GM18858 (cell line): Measurements from ENCODE around the gene CLDN4.
"Not testable (repeated sequence)": the region's sequence is repeated elsewhere in the genome, so short reads cannot be mapped to it uniquely, and the experiment has no call there.

ENCODE experiments used
- ATAC-seq: cut with Tn5 transposase; IDR thresholded peaks from one replicate; pipeline ENCODE4 v1.9.1; 2021; ENCODE audit not compliant: unreplicated experiment

The CLDN4 gene, protein sequence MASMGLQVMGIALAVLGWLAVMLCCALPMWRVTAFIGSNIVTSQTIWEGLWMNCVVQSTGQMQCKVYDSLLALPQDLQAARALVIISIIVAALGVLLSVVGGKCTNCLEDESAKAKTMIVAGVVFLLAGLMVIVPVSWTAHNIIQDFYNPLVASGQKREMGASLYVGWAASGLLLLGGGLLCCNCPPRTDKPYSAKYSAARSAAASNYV

GRCh38 chr7:73830681-73831583 lies at the start of gene CLDN4:
Gene CLDN4 (plus strand): TSS chr7:73830996. CDS start chr7:73831202, 206 bp downstream.
- no peak for ATAC-seq

GRCh38 chr7:73786588-73786987 lies 44.2 kb upstream of the CLDN4 start:
- no peak for ATAC-seq

- not testable (repeated sequence) for ATAC-seq
Measured at GRCh38 chr7:73787786-73788048, 43.1 kb upstream of the CLDN4 start.

GRCh38 chr7:73789051-73789450 lies 41.7 kb upstream of the CLDN4 start:
- ATAC-seq: no peak

GRCh38 chr7:73791170-73791690 lies 39.6 kb upstream of the CLDN4 start:
- not testable (repeated sequence) for ATAC-seq

GRCh38 chr7:73795188-73795587 lies 35.6 kb upstream of the CLDN4 start:
- not testable (repeated sequence) for ATAC-seq

GRCh38 chr7:73796656-73797055 lies 34.1 kb upstream of the CLDN4 start:
- ATAC-seq: not testable (repeated sequence)

GRCh38 chr7:73797176-73797575 lies 33.6 kb upstream of the CLDN4 start:
- ATAC-seq: not testable (repeated sequence)

DNA sequence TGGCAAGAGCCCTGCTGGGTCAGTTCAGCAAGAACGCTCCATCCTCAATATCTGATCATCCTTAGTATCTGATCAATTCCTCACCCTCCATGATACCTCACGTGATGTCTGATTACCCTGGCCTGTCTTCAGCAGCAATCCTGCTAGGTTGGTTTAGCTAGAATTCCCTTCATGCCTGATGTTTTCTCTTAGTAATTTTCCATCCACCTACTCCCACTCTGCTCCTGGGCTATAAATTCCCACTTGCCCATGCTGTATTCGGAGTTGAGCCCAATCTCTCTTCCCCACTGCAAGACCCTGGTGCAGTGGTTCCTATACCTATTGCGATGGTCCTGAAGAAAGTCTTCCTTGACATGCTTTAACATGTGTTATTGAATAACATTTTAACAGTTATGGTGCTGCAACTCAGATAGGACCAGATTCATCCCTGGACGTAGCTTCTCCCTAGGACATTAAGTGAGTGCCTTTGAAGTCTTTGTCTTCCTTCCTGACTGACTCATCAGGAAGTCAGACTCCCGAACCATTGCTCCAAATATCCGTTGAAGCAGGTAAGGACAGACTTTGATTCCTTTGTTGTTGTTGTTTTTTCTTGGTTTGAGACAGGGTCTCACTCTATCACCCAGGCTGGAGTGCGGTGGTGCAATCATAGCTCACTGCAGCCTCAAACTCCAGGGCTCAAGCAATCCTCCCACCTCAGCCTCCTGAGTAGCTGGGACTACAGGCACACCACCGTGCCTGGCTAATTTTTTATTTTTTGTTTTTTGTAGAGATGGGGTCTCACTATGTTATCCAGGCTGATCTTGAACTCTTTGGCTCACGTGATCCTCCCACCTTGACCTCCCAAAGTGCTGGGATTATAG lies 31.3 kb upstream of the CLDN4 start:
- ATAC-seq: no peak

DNA sequence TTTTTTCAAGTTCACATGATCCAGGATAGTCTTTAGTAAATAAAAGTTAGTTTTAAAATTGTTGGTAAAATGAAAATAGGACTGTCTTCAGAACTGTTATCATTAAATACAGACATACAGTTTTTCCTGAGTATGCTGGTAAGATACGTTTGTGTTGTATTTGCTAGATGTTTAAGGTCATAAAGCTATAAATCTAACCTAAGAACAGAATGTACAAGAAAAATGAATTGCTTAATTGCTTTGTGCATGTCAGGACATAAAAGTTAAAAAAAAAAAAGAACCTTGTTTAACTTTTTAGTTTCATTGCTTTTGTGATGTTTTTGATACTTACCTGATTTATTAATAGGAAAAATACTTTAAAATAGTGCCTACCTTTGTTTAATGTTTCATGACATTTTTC lies 29.2 kb upstream of the CLDN4 start:
- ATAC-seq: no peak

DNA sequence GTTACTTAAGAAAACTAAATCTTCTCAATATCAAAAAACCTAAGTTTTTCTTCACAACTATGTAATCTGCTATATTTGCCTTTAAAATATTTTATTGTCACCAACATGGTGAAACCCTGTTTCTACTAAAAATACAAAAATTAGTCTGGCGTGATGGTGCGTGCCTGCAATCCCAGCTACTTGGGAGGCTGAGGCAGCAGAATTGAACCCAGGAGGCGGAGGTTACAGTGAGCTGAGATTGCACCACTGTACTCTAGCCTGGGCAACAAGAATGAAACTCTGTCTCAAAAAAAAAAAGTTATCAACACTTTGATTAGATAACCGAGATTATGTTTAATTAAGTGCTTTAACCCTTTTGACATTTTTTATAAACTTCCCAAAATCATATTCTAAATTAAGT lies 28.3 kb upstream of the CLDN4 start:
- no peak for ATAC-seq

DNA sequence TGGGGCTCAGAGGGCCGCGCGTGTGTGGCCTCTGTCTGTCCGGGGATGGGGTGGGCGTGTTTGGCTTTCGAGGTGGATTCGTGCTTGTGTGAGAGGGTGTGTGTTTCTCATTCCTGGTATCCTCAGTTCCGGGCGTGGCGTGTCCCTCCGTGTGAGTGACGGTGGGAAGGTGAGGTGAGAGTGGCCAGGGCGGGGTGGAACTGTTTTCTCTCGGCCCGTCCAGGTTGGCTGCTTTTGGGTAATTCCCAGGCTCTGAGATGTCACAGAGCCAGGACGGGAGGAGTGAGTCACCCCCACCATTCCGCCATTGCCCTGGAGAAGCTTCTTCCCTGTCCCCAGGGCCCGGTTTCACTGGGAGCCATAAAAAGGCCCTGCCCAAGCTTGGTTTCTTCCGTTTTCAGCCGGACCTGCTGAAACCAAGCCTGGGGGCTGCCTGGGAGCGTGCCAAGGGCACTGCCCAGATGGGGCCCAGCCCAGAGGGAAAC lies 21.3 kb upstream of the CLDN4 start:
- ATAC-seq: no peak

DNA sequence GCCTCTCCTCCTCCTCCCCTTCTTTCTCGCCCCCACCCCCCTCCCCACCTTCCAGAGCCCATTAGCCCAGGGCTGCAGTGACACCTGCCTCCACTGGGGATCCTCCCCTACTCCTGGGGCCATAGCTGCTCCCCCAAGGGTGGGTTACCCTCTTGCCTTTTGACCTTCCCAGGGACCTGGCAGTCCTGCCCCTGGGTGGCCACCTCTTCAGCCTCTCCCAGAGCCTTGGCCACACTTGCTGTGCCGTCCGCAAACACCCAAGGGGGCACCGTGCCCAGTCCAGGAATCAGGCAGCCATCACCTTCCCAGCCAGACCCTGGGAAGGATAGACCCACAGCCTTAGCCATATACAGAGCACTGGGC lies 19.8 kb upstream of the CLDN4 start:
- no peak for ATAC-seq

- no peak for ATAC-seq
Measured at GRCh38 chr7:73811760-73812168, 19.0 kb upstream of the CLDN4 start.

- ATAC-seq: no peak
Measured at GRCh38 chr7:73812996-73813395, 17.8 kb upstream of the CLDN4 start.

DNA sequence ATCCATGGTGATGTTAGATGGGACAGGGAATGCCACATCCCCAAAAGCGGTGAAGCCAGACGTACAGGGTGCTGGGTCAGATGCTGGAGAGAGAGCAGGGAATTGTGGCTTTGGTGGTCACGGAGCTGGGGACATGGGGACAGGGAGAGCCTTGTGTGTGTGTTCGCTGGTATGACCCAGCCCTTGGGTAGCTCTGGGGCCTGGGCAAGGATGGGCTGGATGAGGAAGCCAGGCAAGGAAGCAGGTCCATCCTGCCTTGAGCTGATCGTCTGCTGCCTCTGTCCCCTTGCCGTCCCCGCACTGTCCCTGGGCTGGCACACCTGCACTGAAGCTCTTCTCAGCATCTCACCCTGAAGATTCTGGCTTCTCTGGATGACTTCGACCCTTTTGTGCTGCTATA lies 15.4 kb upstream of the CLDN4 start:
- ATAC-seq: no peak

DNA sequence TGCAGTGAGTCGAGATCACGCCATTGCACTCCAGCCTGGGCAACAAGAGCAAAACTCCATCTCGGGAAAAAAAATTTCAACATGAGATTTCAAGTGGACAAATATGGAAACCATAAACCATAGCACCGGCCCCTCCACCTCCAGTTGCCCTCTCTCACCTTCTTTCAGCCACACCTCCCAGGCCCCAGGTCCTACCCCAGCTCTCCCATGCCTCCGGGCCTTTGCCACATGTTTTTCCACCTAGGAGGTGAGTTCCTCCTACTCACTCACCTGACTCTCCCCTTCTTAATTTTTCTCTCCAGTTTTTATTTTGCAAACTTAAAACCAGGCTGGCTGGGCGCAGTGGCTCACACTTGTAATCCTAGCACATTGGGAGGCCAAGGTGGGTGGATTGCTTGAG lies 13.7 kb upstream of the CLDN4 start:
- no peak for ATAC-seq

DNA sequence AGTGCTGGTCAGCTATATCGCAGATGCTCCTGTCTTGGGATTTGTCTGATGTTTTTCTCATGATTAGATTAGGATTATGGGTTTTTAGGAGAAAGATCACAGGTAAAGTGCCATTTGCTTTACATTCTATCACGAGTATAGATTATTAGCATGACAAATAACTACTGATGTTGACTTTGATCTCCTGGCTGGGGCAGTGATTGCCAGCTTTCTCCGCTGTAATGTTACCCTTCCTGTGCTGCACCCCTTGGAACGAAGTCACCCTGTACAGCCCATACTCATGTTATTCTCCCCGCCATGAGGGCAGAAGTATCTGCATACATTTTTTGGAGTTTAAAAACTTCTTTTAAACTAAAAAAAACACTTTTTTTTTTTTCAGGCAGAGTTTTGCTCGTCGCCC lies 10.8 kb upstream of the CLDN4 start:
- no peak for ATAC-seq

GRCh38 chr7:73821597-73822285 lies 9.1 kb upstream of the CLDN4 start:
- not testable (repeated sequence) for ATAC-seq

GRCh38 chr7:73822319-73823173 lies 8.2 kb upstream of the CLDN4 start:
- no peak for ATAC-seq
